Suprapubic skin (tissue), 4 donors: Measurements from ENCODE around the gene CLCN2.

Experiments
- CTCF ChIP-seq, 2 donors: fragments of 200-600 bp in 1 of 2; fragments of 450-650 bp in 1 of 2; sonication (generic) in 1 of 2; IDR thresholded peaks; one replicate each; pipeline ENCODE4 v1.5.1; 2016 to 2019; ENCODE audit warnings: antibody characterized with exemption in 2 of 2, mild to moderate bottlenecking in 1 of 2, moderate library complexity in 1 of 2
- EP300 ChIP-seq: sonication (generic); formaldehyde crosslinking; IDR thresholded peaks from one replicate; pipeline ENCODE4 v1.6.1; 2017; ENCODE audit warnings: antibody characterized with exemption
- POLR2A ChIP-seq, 2 donors: fragments of 450-650 bp; IDR thresholded peaks; one replicate each; pipeline ENCODE4 v1.6.1; 2017; ENCODE audit warnings: antibody characterized with exemption in 2 of 2, mild to moderate bottlenecking in 2 of 2, moderate library complexity in 2 of 2
- POLR2AphosphoS5 ChIP-seq, 3 donors: sonication (generic); formaldehyde crosslinking; IDR thresholded peaks; one replicate each; pipeline ENCODE4 v1.6.1; 2017; ENCODE audit warnings: antibody characterized with exemption in 3 of 3

DNA sequence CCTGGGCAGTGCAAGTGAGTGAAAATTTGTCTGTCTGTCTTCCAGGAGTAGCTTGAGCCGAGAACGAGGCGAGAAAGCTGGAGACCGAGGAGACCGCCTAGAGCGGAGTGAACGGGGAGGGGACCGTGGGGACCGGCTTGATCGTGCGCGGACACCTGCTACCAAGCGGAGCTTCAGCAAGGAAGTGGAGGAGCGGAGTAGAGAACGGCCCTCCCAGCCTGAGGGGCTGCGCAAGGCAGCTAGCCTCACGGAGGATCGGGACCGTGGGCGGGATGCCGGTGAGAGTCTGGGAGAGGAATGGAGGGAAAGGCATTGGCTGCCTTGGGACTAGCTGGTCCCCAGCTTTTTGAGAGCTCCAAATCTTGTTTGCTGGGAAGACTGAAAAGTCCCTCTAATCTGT, 34.2 kb downstream of the CLCN2 start:
- TF ChIP-seq CTCF (IDR thresholded peaks at IDR 0.05): no peak
- TF ChIP-seq POLR2AphosphoS5 (IDR thresholded peaks at IDR 0.05): no peak
- no peak for TF ChIP-seq POLR2A (IDR thresholded peaks at IDR 0.05)
- no peak for TF ChIP-seq EP300
